ENCODE data around the gene USP53. TPM values are rescaled to one million over a fixed set of nuclear protein-coding genes. Genes with fewer than 3 reads are reported as not detected.

The USP53 gene
- polyA plus RNA-seq, 2 of the 4 experiments (the other 2 are of a cell fraction) = 10.2 to 50.7 TPM

DNA sequence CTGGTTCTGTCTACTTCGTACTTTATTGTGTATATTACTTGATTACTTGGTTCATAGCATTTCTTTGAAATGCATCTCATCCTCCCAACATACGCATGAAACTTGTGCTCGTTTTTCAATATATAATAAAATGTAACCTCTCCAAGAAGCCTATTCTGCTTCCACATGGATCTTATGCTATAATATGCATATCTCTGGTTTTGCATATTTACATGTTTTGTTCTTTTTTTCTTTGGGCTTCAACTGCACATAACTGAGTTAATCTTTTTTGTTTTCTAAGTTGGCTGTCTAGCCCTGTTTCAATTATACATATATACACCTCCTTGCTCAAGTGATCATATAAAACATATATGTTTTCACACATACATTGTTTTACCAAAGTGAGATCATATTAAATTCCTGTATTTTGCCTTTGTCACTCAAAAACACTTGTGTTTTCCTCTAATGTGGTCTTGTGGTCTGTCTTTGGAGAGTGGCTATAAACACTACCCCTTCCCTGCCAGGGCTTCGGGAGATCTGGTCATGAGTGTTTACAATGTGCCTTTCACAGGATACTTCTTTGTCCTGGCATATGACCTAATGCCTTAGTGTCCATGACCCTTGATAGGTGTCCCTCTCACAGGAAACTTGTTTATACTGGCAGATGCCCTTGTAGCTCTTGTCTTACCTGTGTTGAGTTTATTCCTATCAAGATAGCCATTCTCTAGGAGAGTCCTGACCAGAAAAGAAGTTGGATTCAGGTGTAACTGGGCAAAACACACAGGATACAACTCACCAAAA, 17.6 kb downstream of the USP53 start (continued):
- TF ChIP-seq ZNF302 (CRISPR knock-in tag; IDR thresholded peaks at IDR 0.05) (no peak), POLR2AphosphoS2 (conservative IDR thresholded peaks at IDR 0.05; ENCODE audit: low read length) (no peak), MAFK (IDR thresholded peaks at IDR 0.05; ENCODE audit: partially characterized antibody) (no peak), JUN (IDR thresholded peaks at IDR 0.05) (no peak)

GRCh38 chr4:119231491-119231890, 19.0 kb downstream of the USP53 start:
- ATAC-seq (no peak), DNase-seq (ENCODE audit: low read depth in 1 of 2, low spot score in 1 of 2) (no peak), FAIRE-seq (no peak)
- CTCF ChIA-PET = no interaction called here
- H3K4me3 ChIP-seq = no peak overlapping the region
- no peak for TF ChIP-seq EHMT2 (IDR thresholded peaks at IDR 0.05; ENCODE audit: low read depth)
- TF ChIP-seq, protein P1, sequence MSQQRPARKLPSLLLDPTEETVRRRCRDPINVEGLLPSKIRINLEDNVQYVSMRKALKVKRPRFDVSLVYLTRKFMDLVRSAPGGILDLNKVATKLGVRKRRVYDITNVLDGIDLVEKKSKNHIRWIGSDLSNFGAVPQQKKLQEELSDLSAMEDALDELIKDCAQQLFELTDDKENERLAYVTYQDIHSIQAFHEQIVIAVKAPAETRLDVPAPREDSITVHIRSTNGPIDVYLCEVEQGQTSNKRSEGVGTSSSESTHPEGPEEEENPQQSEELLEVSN (IDR thresholded peaks at IDR 0.05; ENCODE audit: borderline replicate concordance, low read depth) = no peak
- TF ChIP-seq SREBF2 (IDR thresholded peaks at IDR 0.05) = no peak
- TF ChIP-seq BCL3 (IDR thresholded peaks at IDR 0.05) = no peak
- no peak for TF ChIP-seq RNF2 (IDR thresholded peaks at IDR 0.05; ENCODE audit: borderline replicate concordance, low read depth)
- no peak for TF ChIP-seq TP53 (CRISPR knock-in tag; IDR thresholded peaks at IDR 0.05)
- no peak for TF ChIP-seq KDM1A (IDR thresholded peaks at IDR 0.05; ENCODE audit: low read depth)
- TF ChIP-seq CBX2 (IDR thresholded peaks at IDR 0.05; ENCODE audit: borderline replicate concordance, low read depth) = no peak
- WGBS (ENCODE audit: missing lambda C conversion rate) = 63% methylated on average over 3 of the region's 3 CpGs
- no peak overlapping the region for H3K27ac ChIP-seq
- peaks cover 21% of the 10 kb centered on the region for H3K4me1 ChIP-seq
- POLR2A ChIA-PET = no interaction called here
- no peak overlapping the region for H3K4me2 ChIP-seq
- H3K9me3 ChIP-seq = no peaks in the 10 kb centered on the region

- Histone ChIP-seq H3K4me3 (no peak overlapping the region), H3K4me2 (no peak overlapping the region), H3K9me3 (no peaks in the 10 kb centered on the region), H3K4me1 (peaks cover 21% of the 10 kb centered on the region), H3K27ac (no peak overlapping the region)
- no peak for ATAC-seq
- ChIA-PET CTCF (no interaction called here), POLR2A (no interaction called here)
- TF ChIP-seq FOXS1 (CRISPR knock-in tag; IDR thresholded peaks at IDR 0.05) (no peak), HDAC2 (IDR thresholded peaks at IDR 0.05) (no peak)
- FAIRE-seq = no peak
- WGBS (ENCODE audit: missing lambda C conversion rate) = 94% methylated on average over 1 of the region's 1 CpG
- DNase-seq (ENCODE audit: low read depth in 1 of 2, low spot score in 1 of 2) = no peak
Measured at GRCh38 chr4:119232286-119232685, 19.8 kb downstream of the USP53 start.

DNA sequence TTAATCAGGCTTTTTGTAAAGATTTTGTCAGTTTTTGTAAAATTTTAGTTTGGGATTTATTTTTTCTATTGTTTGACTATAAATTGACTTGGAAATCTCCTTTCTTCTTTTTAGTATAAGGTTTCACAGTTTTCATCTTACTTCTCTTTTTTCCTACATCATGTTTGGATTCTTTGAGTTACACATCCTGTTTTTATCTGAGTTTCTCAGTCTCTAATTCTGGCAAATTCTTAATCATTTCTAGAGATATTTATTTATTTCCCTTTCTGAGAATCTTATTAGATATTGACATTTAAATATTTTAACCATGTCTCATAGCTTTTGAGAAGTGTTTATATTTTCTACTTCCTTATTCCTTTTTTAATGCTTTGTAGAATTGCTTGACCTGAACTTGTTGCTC, 20.7 kb downstream of the USP53 start:
- Histone ChIP-seq H3K9me3 (no peaks in the 10 kb centered on the region), H3K4me3 (no peak overlapping the region), H3K4me1 (peaks cover 30% of the 10 kb centered on the region), H3K27ac (no peak overlapping the region), H3K4me2 (peak overlapping the region; percentile 38)
- no peak for FAIRE-seq
- POLR2A ChIA-PET = no interaction called here
- ATAC-seq = no peak
- no peak for DNase-seq (ENCODE audit: low read depth in 1 of 2, low spot score in 1 of 2)
- CTCF ChIA-PET = no interaction called here
- TF ChIP-seq ZNF302 (CRISPR knock-in tag; IDR thresholded peaks at IDR 0.05) (no peak), CEBPB (IDR thresholded peaks at IDR 0.05) (no peak), BHLHE40 (IDR thresholded peaks at IDR 0.05; ENCODE audit: low read depth, low read length) (no peak), RFX5 (IDR thresholded peaks at IDR 0.05) (no peak), HOXB13 (CRISPR knock-in tag; IDR thresholded peaks at IDR 0.05; ENCODE audit: low read depth) (no peak), HOXA7 (CRISPR knock-in tag; IDR thresholded peaks at IDR 0.05) (no peak), CBX8 (IDR thresholded peaks at IDR 0.05) (no peak), TFCP2L1 (CRISPR knock-in tag; IDR thresholded peaks at IDR 0.05) (no peak), RARB (CRISPR knock-in tag; IDR thresholded peaks at IDR 0.05) (no peak), HMGXB4 (CRISPR knock-in tag; IDR thresholded peaks at IDR 0.05; ENCODE audit: borderline replicate concordance) (no peak), CHD2 (IDR thresholded peaks at IDR 0.05; ENCODE audit: low read length, partially characterized antibody) (no peak), PBX3 (IDR thresholded peaks at IDR 0.05) (no peak), POLR2A (IDR thresholded peaks at IDR 0.05; ENCODE audit: low read length) (no peak), HEYL (CRISPR knock-in tag; IDR thresholded peaks at IDR 0.05) (no peak), EHF (CRISPR knock-in tag; IDR thresholded peaks at IDR 0.05) (no peak), KDM1A (IDR thresholded peaks at IDR 0.05; ENCODE audit: low read depth) (no peak), SREBF2 (IDR thresholded peaks at IDR 0.05) (no peak), FOSL2 (IDR thresholded peaks at IDR 0.05) (no peak), FOSL2 (CRISPR knock-in tag; IDR thresholded peaks at IDR 0.05) (no peak)

Data from A549 (cell line).